ENCODE measurements around the gene EPS8.

EPS8 gene

DNA sequence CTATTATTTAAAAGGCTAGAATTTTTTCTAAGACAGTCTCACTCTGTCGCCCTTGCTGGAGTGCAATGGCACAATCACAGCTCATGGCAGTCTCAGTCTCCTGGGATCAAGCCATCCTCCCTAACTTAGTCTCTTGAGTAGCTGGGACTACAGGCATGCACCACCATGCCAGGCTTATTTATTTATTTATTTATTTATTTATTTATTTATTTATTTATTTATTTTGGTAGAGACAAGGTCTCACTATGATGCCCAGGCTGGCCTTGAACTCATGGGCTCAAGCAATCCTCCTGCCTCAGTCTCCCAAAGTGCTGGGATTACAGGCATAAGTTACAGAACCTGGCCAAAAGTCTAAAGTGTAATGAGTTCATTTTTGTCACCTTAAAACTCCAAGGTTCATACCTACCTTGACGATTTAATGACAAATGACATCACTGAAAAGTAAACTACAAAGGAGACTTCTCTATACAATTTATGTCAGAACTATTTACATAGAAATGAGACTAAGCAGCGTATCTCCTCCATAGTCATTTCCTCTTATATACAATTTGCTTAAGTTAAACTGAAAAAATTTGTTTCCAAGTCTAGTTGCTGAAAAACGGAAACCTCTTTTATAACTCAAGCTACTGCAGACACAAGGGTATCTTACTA is 78.2 kb downstream of the EPS8 start:
- TF ChIP-seq Cebpa-rat (IDR thresholded peaks at IDR 0.05): no peak
- no peak overlapping the region for H3K4me2 ChIP-seq
- no peaks in the 10 kb centered on the region for H4K20me1 ChIP-seq

GRCh38 chr12:15709551-15709950 is 79.6 kb downstream of the EPS8 start:
- Histone ChIP-seq H3K9me3 (replicated peaks in 1 of 11) (no peaks in the 10 kb centered on the region), H3K27me3 (no peaks in the 10 kb centered on the region), H3K36me3 (no peaks in the 10 kb centered on the region), H4K20me1 (no peaks in the 10 kb centered on the region), H3K4me3 (no peak overlapping the region), H3K9ac (no peak overlapping the region), H3K4me1 (peaks cover 0 to 42% (median 0%) of the 10 kb centered on the region in 10 experiments; a peak in 7 of 20 replicates), H3K27ac (peak overlapping the region in 1 of 11 experiments; percentile 5; a peak in 1 of 22 replicates), H3K4me2 (peak overlapping the region in 3 of 11 experiments; percentile 11 to 61 (median 55); a peak in 5 of 22 replicates)
- no peak for TF ChIP-seq Cebpa-rat (IDR thresholded peaks at IDR 0.05)

More for the DNA sequence above, 78.2 kb downstream of the EPS8 start:
- H3K27ac ChIP-seq: no peak overlapping the region
- no peak overlapping the region for H3K9ac ChIP-seq
- H3K9me3 ChIP-seq (replicated peaks in 1 of 11): no peaks in the 10 kb centered on the region
- no peaks in the 10 kb centered on the region for H3K36me3 ChIP-seq
- no peak overlapping the region for H3K4me3 ChIP-seq
- H3K4me1 ChIP-seq: peaks cover 0 to 54% (median 0%) of the 10 kb centered on the region in 10 experiments; a peak in 7 of 20 replicates
- H3K27me3 ChIP-seq: no peaks in the 10 kb centered on the region

DNA sequence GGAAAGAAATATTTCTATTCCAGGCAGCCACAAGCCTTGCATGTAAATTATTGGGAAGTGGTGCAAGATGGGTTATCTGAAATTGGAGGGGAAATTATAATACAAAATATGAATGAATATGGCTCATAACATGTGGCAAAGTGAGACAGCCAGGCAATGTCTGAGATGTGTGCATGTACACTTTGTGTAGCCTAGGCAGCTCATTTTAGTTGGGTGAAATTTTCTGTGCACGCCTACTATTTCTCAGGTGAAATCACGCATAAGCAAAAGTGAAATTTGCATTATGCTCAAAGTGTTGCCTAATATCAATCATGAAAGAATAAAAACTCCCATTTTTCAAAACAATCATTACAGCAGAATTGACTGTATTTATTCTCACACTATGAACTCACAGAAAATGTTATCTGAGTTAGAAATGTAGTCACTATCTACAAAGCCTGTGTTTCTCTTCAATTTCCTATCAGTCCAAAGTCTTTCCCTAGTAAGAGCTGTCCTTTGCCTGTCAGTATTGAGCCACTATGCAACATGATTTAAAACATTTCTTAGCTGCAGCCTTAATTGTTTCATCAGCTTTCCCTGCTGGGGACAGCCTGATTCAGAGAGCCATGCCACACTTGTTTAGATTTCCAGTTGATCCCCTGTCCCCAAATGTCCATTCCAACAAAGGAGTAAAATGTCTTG is 80.7 kb downstream of the EPS8 start:
- no peak overlapping the region for H3K4me3 ChIP-seq
- H3K4me2 ChIP-seq: peak overlapping the region in 2 of 11 experiments; percentile 55 to 61; a peak in 5 of 22 replicates
- no peaks in the 10 kb centered on the region for H4K20me1 ChIP-seq
- no peak for TF ChIP-seq Cebpa-rat (IDR thresholded peaks at IDR 0.05)
- 0 out of 22 replicates have a peak overlapping the region, but pooled peaks of 1 of the 11 experiments have one; percentile 5 for H3K27ac ChIP-seq
- H3K4me1 ChIP-seq: peaks cover 0 to 48% (median 0%) of the 10 kb centered on the region in 10 experiments; a peak in 7 of 20 replicates
- H3K27me3 ChIP-seq: no peaks in the 10 kb centered on the region
- H3K9ac ChIP-seq: no peak overlapping the region
- no peaks in the 10 kb centered on the region for H3K36me3 ChIP-seq
- no peaks in the 10 kb centered on the region for H3K9me3 ChIP-seq (replicated peaks in 1 of 11)

DNA sequence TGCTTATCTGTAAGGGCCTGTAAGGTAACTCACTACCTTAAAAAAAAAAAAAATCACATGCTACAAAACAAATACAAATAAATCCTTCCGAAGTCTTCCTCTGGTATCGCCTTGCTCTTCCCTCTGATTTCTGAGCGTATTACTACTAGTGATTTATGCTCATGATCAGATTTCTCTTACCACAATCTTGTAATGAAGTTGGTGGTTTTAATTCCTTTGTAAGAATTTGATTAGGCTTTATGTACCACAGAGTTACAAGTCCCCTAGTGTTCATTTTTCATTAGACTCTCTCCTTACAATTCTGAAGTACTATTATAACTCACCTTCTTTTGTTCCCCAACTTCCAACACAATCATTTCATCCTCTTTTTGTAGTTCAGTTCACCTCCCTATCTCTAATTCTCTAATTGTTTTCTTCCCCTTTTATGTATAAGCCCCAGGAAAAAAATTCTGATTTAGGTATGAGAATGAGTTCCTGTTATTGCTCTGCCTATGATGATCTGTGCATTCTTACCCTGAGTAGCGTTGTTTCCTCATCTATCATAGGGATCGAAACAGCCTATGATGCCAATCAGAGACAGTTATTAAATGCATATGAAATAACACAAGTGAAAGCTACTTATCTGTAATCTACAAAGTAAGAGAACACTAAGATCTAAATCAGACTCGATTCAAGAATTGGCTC is 81.5 kb downstream of the EPS8 start:
- Histone ChIP-seq H3K36me3 (no peaks in the 10 kb centered on the region), H4K20me1 (no peaks in the 10 kb centered on the region), H3K27ac (no peak overlapping the region), H3K4me3 (no peak overlapping the region), H3K4me2 (peak overlapping the region in 2 of 11 experiments; percentile 55 to 61; a peak in 5 of 22 replicates), H3K4me1 (peaks cover 0 to 57% (median 0%) of the 10 kb centered on the region in 10 experiments; a peak in 8 of 20 replicates), H3K27me3 (no peaks in the 10 kb centered on the region), H3K9me3 (replicated peaks in 1 of 11) (no peaks in the 10 kb centered on the region), H3K9ac (no peak overlapping the region)
- no peak for TF ChIP-seq Cebpa-rat (IDR thresholded peaks at IDR 0.05)

DNA sequence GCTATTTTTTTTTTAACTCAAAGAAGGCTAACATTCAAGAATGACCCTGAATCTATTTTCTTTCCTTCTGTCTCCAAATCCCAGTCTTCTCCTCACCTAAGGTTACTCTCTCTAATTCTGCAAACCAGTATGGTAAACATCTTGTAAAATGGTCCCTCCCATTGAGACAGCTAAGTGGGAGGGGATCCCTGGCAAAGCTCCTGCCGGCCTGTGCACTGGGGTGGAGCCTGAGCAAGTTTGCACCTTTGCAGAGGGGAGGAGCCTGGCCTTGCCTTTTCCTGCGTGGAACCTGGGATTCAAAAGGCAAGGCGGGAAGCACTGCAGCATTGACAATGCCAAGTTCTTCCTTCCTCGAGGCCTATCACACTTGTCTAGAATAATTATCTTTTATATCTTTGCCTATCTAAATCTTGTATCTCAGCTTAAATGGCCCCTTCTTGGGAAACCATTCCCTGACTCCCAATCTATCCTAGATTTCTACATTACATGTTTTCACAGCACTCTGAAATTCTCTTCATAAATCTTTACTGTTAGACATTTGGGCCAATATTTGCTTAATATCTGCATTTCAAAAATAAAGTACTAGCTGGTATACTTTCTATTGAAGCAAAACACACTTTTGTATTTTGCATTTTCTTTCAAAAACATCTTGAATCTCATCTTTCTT is 83.0 kb downstream of the EPS8 start:
- no peak overlapping the region for H3K27ac ChIP-seq
- H3K9ac ChIP-seq: no peak overlapping the region
- H3K4me2 ChIP-seq: no peak overlapping the region
- no peaks in the 10 kb centered on the region for H3K9me3 ChIP-seq (replicated peaks in 1 of 11)
- peaks cover 0 to 72% (median 13%) of the 10 kb centered on the region in 10 experiments; a peak in 16 of 20 replicates for H3K4me1 ChIP-seq
- H3K27me3 ChIP-seq: no peaks in the 10 kb centered on the region
- H3K36me3 ChIP-seq: no peaks in the 10 kb centered on the region
- no peak for TF ChIP-seq Cebpa-rat (IDR thresholded peaks at IDR 0.05)
- no peak overlapping the region for H3K4me3 ChIP-seq
- H4K20me1 ChIP-seq: no peaks in the 10 kb centered on the region

DNA sequence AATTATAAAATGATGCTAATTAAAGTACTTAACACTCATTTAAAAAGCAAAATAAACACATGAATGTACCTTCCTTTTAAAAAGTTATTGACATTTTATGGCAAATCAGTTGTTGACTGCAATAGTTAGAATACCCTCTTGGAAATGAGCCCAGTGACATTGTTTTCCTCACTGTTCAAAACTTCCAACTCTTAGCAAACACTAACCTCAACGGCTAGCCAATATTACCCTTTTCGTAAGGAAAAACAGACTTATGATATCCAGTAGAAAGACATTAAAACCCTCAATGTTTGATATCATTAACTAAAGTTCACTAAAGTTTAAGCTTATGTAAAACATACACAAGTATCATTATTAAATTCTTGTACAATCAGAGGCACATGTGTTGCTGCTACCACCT is 83.6 kb downstream of the EPS8 start:
- H4K20me1 ChIP-seq: no peaks in the 10 kb centered on the region

GRCh38 chr12:15702276-15702675 is 86.9 kb downstream of the EPS8 start:
- Histone ChIP-seq H4K20me1 (no peaks in the 10 kb centered on the region), H3K36me3 (no peaks in the 10 kb centered on the region), H3K27ac (peak overlapping the region in 9 of 11 experiments; percentile 33 to 89 (median 74); a peak in 17 of 22 replicates), H3K9me3 (replicated peaks in 1 of 11) (no peaks in the 10 kb centered on the region), H3K4me2 (peak overlapping the region in 8 of 11 experiments; percentile 46 to 89 (median 74); a peak in 16 of 22 replicates), H3K9ac (peak overlapping the region in 4 of 11 experiments; percentile 60 to 66 (median 65); a peak in 9 of 22 replicates), H3K4me3 (peak overlapping the region in 1 of 10 experiments; percentile 1; a peak in 1 of 20 replicates), H3K27me3 (no peaks in the 10 kb centered on the region), H3K4me1 (peaks cover 14 to 80% (median 41%) of the 10 kb centered on the region in 10 experiments; a peak in 19 of 20 replicates)
- TF ChIP-seq Cebpa-rat (IDR thresholded peaks at IDR 0.05): no peak

More for the DNA sequence above, 83.6 kb downstream of the EPS8 start:
- Histone ChIP-seq H3K4me3 (no peak overlapping the region), H3K27me3 (no peaks in the 10 kb centered on the region), H3K4me1 (peaks cover 3 to 77% (median 18%) of the 10 kb centered on the region in 10 experiments; a peak in 19 of 20 replicates), H3K27ac (no peak overlapping the region), H3K9ac (no peak overlapping the region), H3K36me3 (no peaks in the 10 kb centered on the region), H3K9me3 (replicated peaks in 1 of 11) (no peaks in the 10 kb centered on the region), H3K4me2 (no peak overlapping the region)
- TF ChIP-seq Cebpa-rat (IDR thresholded peaks at IDR 0.05): no peak

DNA sequence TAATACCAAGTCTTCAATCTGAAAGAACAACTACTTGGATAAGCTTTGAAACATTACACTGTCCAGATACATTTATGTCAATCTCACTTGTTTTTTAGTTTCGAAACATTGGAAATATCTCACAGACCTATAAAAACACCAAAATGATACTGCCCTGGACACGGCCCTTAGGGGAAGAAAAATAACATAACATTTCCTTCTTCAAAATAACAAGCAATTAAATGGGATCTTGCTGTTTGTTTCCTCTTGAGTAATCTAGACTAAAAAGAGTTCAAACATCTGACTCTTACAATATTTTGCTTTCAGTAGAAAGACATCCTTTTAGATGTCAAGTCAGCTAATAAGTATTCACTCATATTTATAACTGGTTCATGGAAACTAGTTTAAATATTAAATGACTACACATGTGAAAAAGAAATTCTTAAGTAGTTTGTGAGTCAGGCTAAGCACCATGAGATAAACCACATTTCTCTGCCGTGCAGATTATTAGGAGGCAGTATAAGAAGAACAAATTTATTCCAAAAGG is 87.5 kb downstream of the EPS8 start:
- peak overlapping the region in 9 of 11 experiments; percentile 45 to 89 (median 74); a peak in 16 of 22 replicates for H3K4me2 ChIP-seq
- H3K27me3 ChIP-seq: no peaks in the 10 kb centered on the region
- peak overlapping the region in 4 of 11 experiments; percentile 60 to 66 (median 65); a peak in 9 of 22 replicates for H3K9ac ChIP-seq
- no peaks in the 10 kb centered on the region for H3K36me3 ChIP-seq
- no peaks in the 10 kb centered on the region for H4K20me1 ChIP-seq
- peak overlapping the region in 1 of 10 experiments; percentile 1; a peak in 2 of 20 replicates for H3K4me3 ChIP-seq
- TF ChIP-seq Cebpa-rat (IDR thresholded peaks at IDR 0.05): no peak
- peak overlapping the region in 9 of 11 experiments; percentile 33 to 89 (median 74); a peak in 17 of 22 replicates for H3K27ac ChIP-seq
- peaks cover 14 to 80% (median 43%) of the 10 kb centered on the region in 10 experiments; a peak in 19 of 20 replicates for H3K4me1 ChIP-seq
- H3K9me3 ChIP-seq (replicated peaks in 1 of 11): no peaks in the 10 kb centered on the region

Data from BLaER1 treated with 17β-estradiol and CSF1 and Interleukin-3, amounts not matched to agents 10 nM and 100 nM (cell line).